Stimulated activated CD4-positive, alpha-beta T cell treated with anti-CD3 and anti-CD28 coated beads, Interleukin-1b, Interleukin-23, amount 100 ng/mL, for 4 hours (primary cell): ENCODE measurements around the gene AKR1B15.
"Not testable (repeated sequence)": the region's sequence is repeated elsewhere in the genome, so short reads cannot be mapped to it uniquely, and the experiment has no call there.

ENCODE experiments used
- DNase-seq, 2 donors: peaks; one replicate each; pipeline ENCODE4 v3.0.0-alpha.2; 2020; ENCODE audit warnings: low read depth in 2 of 2

The AKR1B15 gene

GRCh38 chr7:134548877-134549276, at the start of gene AKR1B15:
AKR1B15 (plus strand) TSS chr7:134549110; CDS start chr7:134564620, 15,510 bp downstream.
- DNase-seq: no peak

- no peak for DNase-seq
Measured at GRCh38 chr7:134500406-134500805, 48.5 kb upstream of the AKR1B15 start.

- no peak for DNase-seq
Measured at GRCh38 chr7:134500982-134501381, 47.9 kb upstream of the AKR1B15 start.

GRCh38 chr7:134502463-134503371, 46.2 kb upstream of the AKR1B15 start:
- no peak for DNase-seq

GRCh38 chr7:134504660-134505164, 44.2 kb upstream of the AKR1B15 start:
- DNase-seq: no peak

GRCh38 chr7:134505856-134506255, 43.1 kb upstream of the AKR1B15 start:
- DNase-seq: no peak

GRCh38 chr7:134509010-134509409, 39.9 kb upstream of the AKR1B15 start:
- DNase-seq: no peak

- no peak for DNase-seq
Measured at GRCh38 chr7:134510646-134511045, 38.3 kb upstream of the AKR1B15 start.

- no peak for DNase-seq
Measured at GRCh38 chr7:134512271-134512670, 36.6 kb upstream of the AKR1B15 start.

GRCh38 chr7:134513169-134513752, 35.6 kb upstream of the AKR1B15 start:
- DNase-seq: peak; percentile 9 to 10

- no peak for DNase-seq
Measured at GRCh38 chr7:134514106-134514505, 34.8 kb upstream of the AKR1B15 start.

- DNase-seq: peak in 1 of 2 donors; percentile 41
Measured at GRCh38 chr7:134514663-134515062, 34.2 kb upstream of the AKR1B15 start.

GRCh38 chr7:134515569-134516468, 33.1 kb upstream of the AKR1B15 start:
- DNase-seq: no peak

GRCh38 chr7:134520130-134520529, 28.8 kb upstream of the AKR1B15 start:
- no peak for DNase-seq

- DNase-seq: no peak
Measured at GRCh38 chr7:134522601-134523000, 26.3 kb upstream of the AKR1B15 start.

- DNase-seq: not testable (repeated sequence)
Measured at GRCh38 chr7:134525449-134525848, 23.5 kb upstream of the AKR1B15 start.

GRCh38 chr7:134526552-134527248, 22.2 kb upstream of the AKR1B15 start:
- DNase-seq: not testable (repeated sequence)

- no peak for DNase-seq
Measured at GRCh38 chr7:134527979-134528371, 20.9 kb upstream of the AKR1B15 start.

- DNase-seq: no peak
Measured at GRCh38 chr7:134528749-134529148, 20.2 kb upstream of the AKR1B15 start.

- no peak for DNase-seq
Measured at GRCh38 chr7:134530460-134530859, 18.4 kb upstream of the AKR1B15 start.
